Natural killer cell (primary cell): ENCODE measurements around the gene RALGPS1. TPM values are rescaled to one million over a fixed set of nuclear protein-coding genes. Genes with fewer than 3 reads are reported as not detected.

Source experiments
- ATAC-seq, 3 donors: fragments of 150-1000 bp in 2 of 3; fragments of 200-7000 bp in 1 of 3; cut with Tn5 transposase; 1 replicate in 1 of 3; 2 replicates in 2 of 3; pipeline ENCODE4 v1.10.0; 2021; ENCODE audit warnings: mild to moderate bottlenecking in 2 of 3, moderate library complexity in 2 of 3
- DNase-seq, 2 donors: peaks; one replicate each; pipeline versions ENCODE4 v3.0.0 to v3.0.0-alpha.2; 2013 to 2021; ENCODE audit warnings: mixed read lengths in 1 of 2
- H3K27ac ChIP-seq: one replicate; pipeline ENCODE4 v1.5.1; 2013; ENCODE audit warnings: mild to moderate bottlenecking, low read length
- H3K27me3 ChIP-seq: one replicate; pipeline ENCODE4 v1.6.1; 2013; ENCODE audit warnings: low read length; ENCODE audit not compliant: control insufficient read depth, insufficient read depth
- H3K36me3 ChIP-seq: one replicate; pipeline ENCODE4 v1.6.1; 2013; ENCODE audit warnings: low read length; ENCODE audit not compliant: control insufficient read depth, insufficient read depth
- H3K4me1 ChIP-seq: one replicate; pipeline ENCODE4 v1.6.1; 2013; ENCODE audit warnings: low read length; ENCODE audit not compliant: control insufficient read depth, insufficient read depth
- H3K4me3 ChIP-seq: one replicate; pipeline ENCODE4 v1.5.1; 2013; ENCODE audit warnings: low read length
- H3K9me3 ChIP-seq: one replicate; pipeline ENCODE4 v1.6.1; 2013; ENCODE audit warnings: low read length; ENCODE audit not compliant: control insufficient read depth, insufficient read depth
- H3K27ac Mint-ChIP-seq, 2 donors: one replicate each; pipeline ENCODE4 v1.8.0; 2022; ENCODE audit warnings: mild to moderate bottlenecking in 2 of 2, mixed read lengths in 2 of 2, moderate library complexity in 1 of 2
- H3K27me3 Mint-ChIP-seq, 2 donors: one replicate each; pipeline ENCODE4 v1.8.0; 2022; ENCODE audit warnings: low read depth in 2 of 2, mixed read lengths in 2 of 2
- H3K36me3 Mint-ChIP-seq: one replicate; pipeline ENCODE4 v1.8.0; 2022; ENCODE audit warnings: mixed read lengths
- H3K4me1 Mint-ChIP-seq, 2 donors: one replicate each; pipeline ENCODE4 v1.8.0; 2022; ENCODE audit warnings: mixed read lengths in 2 of 2
- H3K4me3 Mint-ChIP-seq: one replicate; pipeline ENCODE4 v1.8.0; 2022; ENCODE audit warnings: mild to moderate bottlenecking, moderate library complexity, mixed read lengths
- H3K9me3 Mint-ChIP-seq, 2 donors: one replicate each; pipeline ENCODE4 v1.8.0; 2022; ENCODE audit warnings: mixed read lengths in 2 of 2
- WGBS: methylation state at CpG from one replicate; pipeline ENCODE4 v1.1.7; 2013; ENCODE audit warnings: missing lambda C conversion rate; ENCODE audit not compliant: insufficient coverage; 5-methylcytosine and 5-hydroxymethylcytosine counted together
- intact Hi-C: fragments of 100-400 bp; cut with micrococcal nuclease; formaldehyde crosslinking; loops from one replicate; pipeline ENCODE4 v1.14.2; 2022
- total RNA-seq, 4 donors: library from RNA; stranded (reverse); fragments of 120-200 nt in 1 of 4; gene quantifications; one replicate each; pipeline versions ENCODE4 v1.2.3 to v1.2.4, GENCODE V29; 2013 to 2022
- TF ChIP-seq, protein P1 (sequence below): fragments of 200-600 bp; IDR thresholded peaks from one replicate; pipeline ENCODE4 v1.8.0; 2022; ENCODE audit warnings: antibody characterized with exemption

Gene RALGPS1
- total RNA-seq, 3 donors from 2014 or later (not counting 1 experiment from before 2014, with no cell fraction given): 11.9 to 21.2 (median 13.2) TPM

GRCh38 chr9:127148014-127148413, 233.4 kb downstream of the RALGPS1 start:
- Histone ChIP-seq H3K36me3 (no peaks in the 10 kb centered on the region), H3K4me1 (no peaks in the 10 kb centered on the region), H3K27me3 (no peaks in the 10 kb centered on the region), H3K4me3 (no peak overlapping the region), H3K27ac (no peak overlapping the region), H3K9me3 (no peaks in the 10 kb centered on the region)
- WGBS: 91% methylated on average over 5 of the region's 5 CpGs
- Mint-ChIP-seq H3K9me3 (peaks cover 0 to 2% of the 10 kb centered on the region in 2 donors), H3K4me3 (no peak overlapping the region), H3K27me3 (peaks cover 0 to 7% of the 10 kb centered on the region in 2 donors), H3K36me3 (no peaks in the 10 kb centered on the region), H3K4me1 (no peaks in the 10 kb centered on the region), H3K27ac (no peak overlapping the region)
- intact Hi-C loops: no loop called here
- DNase-seq (no peak), ATAC-seq (no peak)
- TF ChIP-seq, protein P1, sequence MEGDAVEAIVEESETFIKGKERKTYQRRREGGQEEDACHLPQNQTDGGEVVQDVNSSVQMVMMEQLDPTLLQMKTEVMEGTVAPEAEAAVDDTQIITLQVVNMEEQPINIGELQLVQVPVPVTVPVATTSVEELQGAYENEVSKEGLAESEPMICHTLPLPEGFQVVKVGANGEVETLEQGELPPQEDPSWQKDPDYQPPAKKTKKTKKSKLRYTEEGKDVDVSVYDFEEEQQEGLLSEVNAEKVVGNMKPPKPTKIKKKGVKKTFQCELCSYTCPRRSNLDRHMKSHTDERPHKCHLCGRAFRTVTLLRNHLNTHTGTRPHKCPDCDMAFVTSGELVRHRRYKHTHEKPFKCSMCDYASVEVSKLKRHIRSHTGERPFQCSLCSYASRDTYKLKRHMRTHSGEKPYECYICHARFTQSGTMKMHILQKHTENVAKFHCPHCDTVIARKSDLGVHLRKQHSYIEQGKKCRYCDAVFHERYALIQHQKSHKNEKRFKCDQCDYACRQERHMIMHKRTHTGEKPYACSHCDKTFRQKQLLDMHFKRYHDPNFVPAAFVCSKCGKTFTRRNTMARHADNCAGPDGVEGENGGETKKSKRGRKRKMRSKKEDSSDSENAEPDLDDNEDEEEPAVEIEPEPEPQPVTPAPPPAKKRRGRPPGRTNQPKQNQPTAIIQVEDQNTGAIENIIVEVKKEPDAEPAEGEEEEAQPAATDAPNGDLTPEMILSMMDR: no peak

DNA sequence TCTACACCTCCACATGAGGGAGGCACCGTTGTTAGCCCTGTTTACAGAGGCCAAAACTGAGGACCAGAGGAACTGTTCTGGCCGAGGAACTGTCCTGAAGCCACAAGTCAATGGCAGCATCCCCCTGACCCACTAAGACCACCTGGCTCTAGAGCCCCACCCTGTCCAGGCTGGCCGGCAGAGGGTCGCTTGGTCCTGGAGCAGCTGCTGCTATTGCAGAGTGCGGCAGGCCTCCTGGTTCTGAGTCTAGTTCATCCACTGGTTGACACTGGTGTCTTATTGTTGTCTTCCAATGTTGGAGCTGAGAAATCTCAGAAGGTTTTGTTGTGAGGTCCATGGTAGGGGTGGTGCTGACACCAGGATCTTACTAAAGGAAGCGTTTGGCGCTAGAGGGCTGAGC, 234.4 kb downstream of the RALGPS1 start:
- Mint-ChIP-seq H3K27ac (no peak overlapping the region), H3K4me3 (no peak overlapping the region), H3K27me3 (peaks cover 0 to 7% of the 10 kb centered on the region in 2 donors), H3K9me3 (peaks cover 0 to 2% of the 10 kb centered on the region in 2 donors), H3K4me1 (no peaks in the 10 kb centered on the region), H3K36me3 (no peaks in the 10 kb centered on the region)
- Histone ChIP-seq H3K9me3 (no peaks in the 10 kb centered on the region), H3K27ac (no peak overlapping the region), H3K27me3 (no peaks in the 10 kb centered on the region), H3K36me3 (no peaks in the 10 kb centered on the region), H3K4me1 (peaks cover 5% of the 10 kb centered on the region), H3K4me3 (no peak overlapping the region)
- no peak for DNase-seq
- 98% methylated on average over 7 of the region's 7 CpGs for WGBS
- ATAC-seq: no peak
- TF ChIP-seq, protein P1: no peak
- intact Hi-C loops: no loop called here

- H3K36me3 Mint-ChIP-seq: no peaks in the 10 kb centered on the region
- H3K4me3 Mint-ChIP-seq: no peak overlapping the region
- ATAC-seq (no peak), DNase-seq (no peak)
- Histone ChIP-seq H3K27me3 (no peaks in the 10 kb centered on the region), H3K9me3 (no peaks in the 10 kb centered on the region), H3K4me3 (no peak overlapping the region), H3K4me1 (peaks cover 7% of the 10 kb centered on the region), H3K27ac (no peak overlapping the region), H3K36me3 (no peaks in the 10 kb centered on the region)
- TF ChIP-seq, protein P1: no peak
- H3K27me3 Mint-ChIP-seq: peaks cover 0 to 7% of the 10 kb centered on the region in 2 donors
- WGBS: 84% methylated on average over 6 of the region's 6 CpGs
- H3K9me3 Mint-ChIP-seq: peaks cover 0 to 2% of the 10 kb centered on the region in 2 donors
- intact Hi-C loops: no loop called here
- H3K27ac Mint-ChIP-seq: no peak overlapping the region
- H3K4me1 Mint-ChIP-seq: no peaks in the 10 kb centered on the region
These were observed 235.1 kb downstream of the RALGPS1 start for GRCh38 chr9:127149463-127150390.
